Measurements from ENCODE around the gene TRAPPC12.
A peak's percentile ranks its signal among the peaks of the same experiment; 100 is the strongest.

The TRAPPC12 gene

DNA sequence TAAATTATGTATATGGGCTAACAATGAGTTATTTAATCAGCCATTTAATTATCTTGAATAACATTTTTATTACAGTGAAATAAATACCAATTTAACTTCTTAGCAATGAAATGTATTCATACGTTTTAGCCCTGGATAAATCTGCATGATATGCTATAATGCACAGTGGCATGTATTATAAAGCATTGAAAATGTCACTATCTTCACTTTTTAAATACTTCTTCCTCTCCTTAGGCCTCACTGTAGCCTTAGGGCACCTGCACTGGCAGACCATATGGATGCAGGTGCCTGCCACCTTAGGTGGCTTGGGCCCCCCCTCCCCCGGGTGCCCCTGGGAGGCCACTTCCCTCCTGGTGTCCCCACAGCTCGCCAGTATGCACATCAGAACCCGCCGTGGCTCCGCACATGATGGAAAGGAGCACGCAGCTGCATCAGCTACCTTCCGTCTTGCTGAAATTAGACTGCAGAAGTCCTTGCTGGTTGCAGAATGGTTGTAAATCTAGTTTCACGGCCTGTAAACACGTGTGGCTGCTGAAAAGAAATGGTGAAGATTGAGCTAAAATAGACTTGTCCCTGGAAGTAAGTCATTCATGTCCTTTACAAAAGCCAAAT is 83.1 kb downstream of the TRAPPC12 start:
- peak overlapping the region; percentile 47 for H3K27ac Mint-ChIP-seq
- TF ChIP-seq CTCF (IDR thresholded peaks at IDR 0.05) = peak; percentile 26
- H3K4me3 Mint-ChIP-seq = no peak overlapping the region
- H3K9me3 Mint-ChIP-seq = no peaks in the 10 kb centered on the region
- peaks cover 50% of the 10 kb centered on the region for H3K4me1 Mint-ChIP-seq
- DNase-seq = no peak
- peaks cover 2% of the 10 kb centered on the region for H3K27me3 Mint-ChIP-seq (ENCODE audit: low read depth, poor library complexity)
- H3K36me3 Mint-ChIP-seq (ENCODE audit: low read depth) = peaks cover 18% of the 10 kb centered on the region

GRCh38 chr2:3463186-3463835 is 83.8 kb downstream of the TRAPPC12 start:
- H3K4me1 Mint-ChIP-seq = peaks cover 50% of the 10 kb centered on the region

GRCh38 chr2:3463944-3464343 is 84.5 kb downstream of the TRAPPC12 start:
- Mint-ChIP-seq H3K36me3 (ENCODE audit: low read depth) (peaks cover 25% of the 10 kb centered on the region), H3K4me1 (peaks cover 50% of the 10 kb centered on the region), H3K27ac (peak overlapping the region; percentile 37), H3K4me3 (no peak overlapping the region), H3K27me3 (ENCODE audit: low read depth, poor library complexity) (peaks cover 5% of the 10 kb centered on the region), H3K9me3 (no peaks in the 10 kb centered on the region)
- no peak for TF ChIP-seq CTCF (IDR thresholded peaks at IDR 0.05)
- DNase-seq = no peak

More at GRCh38 chr2:3463186-3463835, 83.8 kb downstream of the TRAPPC12 start:
- TF ChIP-seq CTCF (IDR thresholded peaks at IDR 0.05) = no peak
- Mint-ChIP-seq H3K27ac (peak overlapping the region; percentile 47), H3K4me3 (no peak overlapping the region), H3K9me3 (no peaks in the 10 kb centered on the region), H3K27me3 (ENCODE audit: low read depth, poor library complexity) (peaks cover 2% of the 10 kb centered on the region), H3K36me3 (ENCODE audit: low read depth) (peaks cover 23% of the 10 kb centered on the region)
- DNase-seq = no peak

DNA sequence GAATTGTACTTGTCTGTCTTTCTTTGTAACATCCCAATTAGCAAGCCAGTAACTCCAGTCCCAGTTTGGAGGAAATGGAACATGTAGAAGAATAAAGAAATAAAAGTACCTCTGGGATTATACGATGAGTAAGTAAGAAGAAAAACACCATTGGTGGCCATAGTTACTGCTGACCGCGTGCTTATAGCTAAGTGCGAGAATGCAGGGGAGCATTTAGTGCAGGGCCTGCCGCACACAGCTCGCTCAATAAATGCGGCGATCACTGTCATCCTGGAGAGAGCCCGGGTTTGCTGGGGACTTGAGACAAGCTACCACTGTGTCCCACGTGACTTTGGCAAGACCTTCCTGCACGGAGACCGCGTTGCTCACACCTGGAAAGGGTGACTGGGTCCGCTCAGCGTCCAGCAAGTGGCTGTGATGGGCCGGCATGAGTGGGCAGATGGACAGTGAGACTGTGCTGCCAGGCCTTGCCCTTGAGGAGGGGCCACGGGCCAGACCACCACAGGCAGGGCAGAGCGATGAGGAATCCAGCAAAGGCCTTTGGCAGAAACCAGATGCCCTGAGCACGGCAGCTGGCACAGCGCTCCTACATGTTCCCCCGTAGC is 85.0 kb downstream of the TRAPPC12 start:
- H3K27ac Mint-ChIP-seq = peak overlapping the region; percentile 37
- no peak for DNase-seq
- H3K27me3 Mint-ChIP-seq (ENCODE audit: low read depth, poor library complexity) = peaks cover 5% of the 10 kb centered on the region
- H3K9me3 Mint-ChIP-seq = no peaks in the 10 kb centered on the region
- no peak for TF ChIP-seq CTCF (IDR thresholded peaks at IDR 0.05)
- H3K4me1 Mint-ChIP-seq = peaks cover 44% of the 10 kb centered on the region
- H3K36me3 Mint-ChIP-seq (ENCODE audit: low read depth) = peaks cover 25% of the 10 kb centered on the region
- H3K4me3 Mint-ChIP-seq = no peak overlapping the region

- H3K27me3 Mint-ChIP-seq (ENCODE audit: low read depth, poor library complexity) = peaks cover 5% of the 10 kb centered on the region
- H3K36me3 Mint-ChIP-seq (ENCODE audit: low read depth) = peaks cover 30% of the 10 kb centered on the region
- no peak for TF ChIP-seq CTCF (IDR thresholded peaks at IDR 0.05)
- H3K4me3 Mint-ChIP-seq = no peak overlapping the region
- H3K27ac Mint-ChIP-seq = no peak overlapping the region
- H3K4me1 Mint-ChIP-seq = peaks cover 38% of the 10 kb centered on the region
- no peak for DNase-seq
- H3K9me3 Mint-ChIP-seq = no peaks in the 10 kb centered on the region
These were observed 85.8 kb downstream of the TRAPPC12 start for GRCh38 chr2:3465328-3465727.
